H9 (cell line): ENCODE data around the gene PNPLA6. TPM values are rescaled to one million over a fixed set of nuclear protein-coding genes. Genes with fewer than 3 reads are reported as not detected.
A peak's percentile ranks its signal among the peaks of the same experiment; 100 is the strongest.

Experiments used
- DNase-seq: peaks from one replicate; pipeline ENCODE4 v3.0.0-alpha.2; 2017
- H2AFZ ChIP-seq: one replicate; pipeline ENCODE4 v1.6.1; 2013; ENCODE audit warnings: mild to moderate bottlenecking, low read length, control low read depth, moderate library complexity
- H2AK5ac ChIP-seq: 2 replicates; pipeline ENCODE4 v1.6.1; 2013; ENCODE audit warnings: low read length, control low read depth, mixed read lengths; ENCODE audit not compliant: insufficient read length
- H2BK120ac ChIP-seq: one replicate; pipeline ENCODE4 v1.6.1; 2013; ENCODE audit warnings: low read depth, mild to moderate bottlenecking, low read length, control low read depth, inconsistent platforms; ENCODE audit not compliant: poor library complexity, severe bottlenecking
- H2BK12ac ChIP-seq: 2 replicates; pipeline ENCODE4 v1.6.1; 2013; ENCODE audit warnings: low read length, control low read depth, mixed read lengths, low read depth; ENCODE audit not compliant: insufficient read length
- H2BK15ac ChIP-seq: 2 replicates; pipeline ENCODE4 v1.6.1; 2013; ENCODE audit warnings: low read depth, low read length, control low read depth
- H2BK20ac ChIP-seq: one replicate; pipeline ENCODE4 v1.6.1; 2013; ENCODE audit warnings: low read depth, mild to moderate bottlenecking, low read length, control low read depth, inconsistent platforms; ENCODE audit not compliant: poor library complexity, severe bottlenecking
- H2BK5ac ChIP-seq: 2 replicates; pipeline ENCODE4 v1.6.1; 2013; ENCODE audit warnings: low read length, control low read depth, mixed read lengths; ENCODE audit not compliant: insufficient read length
- H3K14ac ChIP-seq: 2 replicates; pipeline ENCODE4 v1.6.1; 2013; ENCODE audit warnings: low read length, control low read depth; ENCODE audit not compliant: insufficient read depth
- H3K18ac ChIP-seq: 2 replicates; pipeline ENCODE4 v1.6.1; 2013; ENCODE audit warnings: low read depth, mild to moderate bottlenecking, mixed read lengths, low read length, control low read depth; ENCODE audit not compliant: insufficient read length
- H3K23ac ChIP-seq: 2 replicates; pipeline ENCODE4 v1.6.1; 2013; ENCODE audit warnings: low read length, control low read depth, mixed read lengths, low read depth; ENCODE audit not compliant: insufficient read length
- H3K23me2 ChIP-seq: 2 replicates; pipeline ENCODE4 v1.6.1; 2013; ENCODE audit warnings: low read depth, mild to moderate bottlenecking, mixed read lengths, low read length, control low read depth; ENCODE audit not compliant: insufficient read length, poor library complexity, severe bottlenecking
- H3K27ac ChIP-seq: 2 replicates; pipeline ENCODE4 v1.5.1; 2013; ENCODE audit warnings: low read length, control low read depth, mixed read lengths, low read depth; ENCODE audit not compliant: insufficient read length
- H3K27me3 ChIP-seq: 2 replicates; pipeline ENCODE4 v1.6.1; 2013; ENCODE audit warnings: low read length, control low read depth, inconsistent platforms; ENCODE audit not compliant: insufficient read depth
- H3K4ac ChIP-seq: 2 replicates; pipeline ENCODE4 v1.6.1; 2013; ENCODE audit warnings: low read depth, mild to moderate bottlenecking, control low read depth, inconsistent platforms, low read length, moderate library complexity
- H3K4me1 ChIP-seq: 2 replicates; pipeline ENCODE4 v1.6.1; 2013; ENCODE audit warnings: low read length, control low read depth, inconsistent platforms; ENCODE audit not compliant: insufficient read depth
- H3K4me2 ChIP-seq: 2 replicates; pipeline ENCODE4 v1.6.1; 2013; ENCODE audit warnings: low read length, control low read depth, mixed read lengths; ENCODE audit not compliant: insufficient read length, insufficient read depth
- H3K56ac ChIP-seq: 2 replicates; pipeline ENCODE4 v1.6.1; 2013; ENCODE audit warnings: low read depth, mild to moderate bottlenecking, mixed read lengths, low read length, control low read depth; ENCODE audit not compliant: insufficient read length
- H3K79me1 ChIP-seq: 2 replicates; pipeline ENCODE4 v1.6.1; 2013; ENCODE audit warnings: low read depth, mild to moderate bottlenecking, moderate library complexity, low read length, control low read depth, inconsistent platforms; ENCODE audit not compliant: insufficient read depth, poor library complexity, severe bottlenecking
- H3K79me2 ChIP-seq: 2 replicates; pipeline ENCODE4 v1.6.1; 2013; ENCODE audit warnings: low read length, control low read depth, inconsistent platforms; ENCODE audit not compliant: insufficient read depth
- H3K9ac ChIP-seq: 2 replicates; pipeline ENCODE4 v1.6.1; 2013; ENCODE audit warnings: low read length, control low read depth, mixed read lengths; ENCODE audit not compliant: insufficient read length; ENCODE audit errors: extremely low read depth
- H3K9me3 ChIP-seq: one replicate; pipeline ENCODE4 v1.6.1; 2013; ENCODE audit warnings: low read depth, low read length, inconsistent platforms; ENCODE audit not compliant: control insufficient read depth
- H3T11ph ChIP-seq: one replicate; pipeline ENCODE4 v1.6.1; 2013; ENCODE audit warnings: mild to moderate bottlenecking, low read length, control low read depth, inconsistent platforms
- H4K20me1 ChIP-seq: one replicate; pipeline ENCODE4 v1.6.1; 2013; ENCODE audit not compliant: control insufficient read depth, insufficient read length, insufficient read depth
- H4K5ac ChIP-seq: 2 replicates; pipeline ENCODE4 v1.6.1; 2013; ENCODE audit warnings: low read depth, mild to moderate bottlenecking, mixed read lengths, low read length, control low read depth; ENCODE audit not compliant: insufficient read length
- H4K8ac ChIP-seq: replicated peaks from 2 replicates; pipeline ENCODE4 v1.6.1; 2013; ENCODE audit warnings: low read length, control low read depth, mixed read lengths, low read depth; ENCODE audit not compliant: insufficient read length
- H4K91ac ChIP-seq: 2 replicates; pipeline ENCODE4 v1.6.1; 2013; ENCODE audit warnings: low read depth, mild to moderate bottlenecking, moderate library complexity, mixed read lengths, low read length, control low read depth; ENCODE audit not compliant: insufficient read length
- H3K27ac Mint-ChIP-seq, 3 experiments: 2 replicates in 2 of 3; 3 replicates in 1 of 3; pipeline ENCODE4 v1.8.0; 2020 to 2021; ENCODE audit warnings: mixed read lengths in 3 of 3, mild to moderate bottlenecking in 1 of 3, moderate library complexity in 1 of 3
- H3K27me3 Mint-ChIP-seq: 2 replicates; pipeline ENCODE4 v1.8.0; 2021; ENCODE audit warnings: low read depth, mild to moderate bottlenecking, moderate library complexity, mixed read lengths
- H3K36me3 Mint-ChIP-seq, 3 experiments: 2 replicates in 2 of 3; 3 replicates in 1 of 3; pipeline ENCODE4 v1.8.0; 2020 to 2021; ENCODE audit warnings: low read depth in 3 of 3, mixed read lengths in 3 of 3; ENCODE audit not compliant: insufficient read depth in 1 of 3
- H3K4me1 Mint-ChIP-seq, 2 experiments: 2 replicates each; pipeline ENCODE4 v1.8.0; 2020; ENCODE audit warnings: mixed read lengths in 2 of 2
- H3K4me3 Mint-ChIP-seq, 2 experiments: 2 replicates in 1 of 2; 3 replicates in 1 of 2; pipeline ENCODE4 v1.8.0; 2020 to 2021; ENCODE audit warnings: mild to moderate bottlenecking in 2 of 2, mixed read lengths in 2 of 2, moderate library complexity in 1 of 2
- H3K9me3 Mint-ChIP-seq, 2 experiments: 2 replicates in 1 of 2; 3 replicates in 1 of 2; pipeline ENCODE4 v1.8.0; 2020; ENCODE audit warnings: mild to moderate bottlenecking in 2 of 2, mixed read lengths in 2 of 2, moderate library complexity in 1 of 2
- WGBS: extraction: QIAGEN DNeasy Blood & Tissue Kit; methylation state at CpG from one replicate; pipeline ENCODE4 v1.1.7; 2013; ENCODE audit warnings: missing lambda C conversion rate, low lambda C conversion rate, mixed read lengths; ENCODE audit not compliant: insufficient read length; ENCODE audit errors: extremely low coverage; 5-methylcytosine and 5-hydroxymethylcytosine counted together
- total RNA-seq: library from RNA; stranded (reverse); gene quantifications from 2 replicates; pipeline ENCODE4 v1.2.1, GENCODE V29; 2021
- TF ChIP-seq, protein P1 (sequence below): fragments of 200-600 bp; sonication (generic); conservative IDR thresholded peaks from 3 replicates; pipeline ENCODE4 v1.8.0; 2021; ENCODE audit warnings: antibody characterized with exemption, mild to moderate bottlenecking

PNPLA6 gene
- total RNA-seq, 1 experiment from 2014 or later = 130 TPM

DNA sequence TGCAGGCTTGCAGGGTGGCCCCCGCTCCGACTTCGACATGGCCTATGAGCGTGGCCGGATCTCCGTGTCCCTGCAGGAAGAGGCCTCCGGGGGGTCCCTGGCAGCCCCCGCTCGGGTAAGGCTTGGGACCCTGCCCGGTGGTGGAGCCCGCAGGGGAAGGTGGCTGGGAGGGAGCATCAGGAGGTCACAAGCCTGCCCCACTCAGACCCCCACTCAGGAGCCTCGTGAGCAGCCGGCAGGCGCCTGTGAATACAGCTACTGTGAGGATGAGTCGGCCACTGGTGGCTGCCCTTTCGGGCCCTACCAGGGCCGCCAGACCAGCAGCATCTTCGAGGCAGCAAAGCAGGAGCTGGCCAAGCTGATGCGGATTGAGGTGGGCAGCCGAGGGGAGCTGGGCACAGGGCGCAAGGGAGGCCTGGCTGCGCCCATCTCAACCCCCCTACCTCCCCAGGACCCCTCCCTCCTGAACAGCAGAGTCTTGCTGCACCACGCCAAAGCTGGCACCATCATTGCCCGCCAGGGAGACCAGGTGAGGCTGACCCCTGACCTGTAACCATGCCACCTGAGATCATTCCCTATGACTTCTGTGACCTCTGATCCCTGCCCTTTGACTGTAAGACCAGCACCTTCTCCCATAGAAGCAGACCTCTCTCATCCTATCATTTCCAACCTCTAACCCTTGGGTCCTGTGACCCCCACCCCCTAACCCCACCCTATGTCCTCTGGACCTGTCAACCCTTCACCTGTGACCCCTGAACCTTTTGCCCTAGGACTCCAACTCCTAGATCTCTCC, 7.2 kb downstream of the PNPLA6 start:
- TF ChIP-seq, protein P1, sequence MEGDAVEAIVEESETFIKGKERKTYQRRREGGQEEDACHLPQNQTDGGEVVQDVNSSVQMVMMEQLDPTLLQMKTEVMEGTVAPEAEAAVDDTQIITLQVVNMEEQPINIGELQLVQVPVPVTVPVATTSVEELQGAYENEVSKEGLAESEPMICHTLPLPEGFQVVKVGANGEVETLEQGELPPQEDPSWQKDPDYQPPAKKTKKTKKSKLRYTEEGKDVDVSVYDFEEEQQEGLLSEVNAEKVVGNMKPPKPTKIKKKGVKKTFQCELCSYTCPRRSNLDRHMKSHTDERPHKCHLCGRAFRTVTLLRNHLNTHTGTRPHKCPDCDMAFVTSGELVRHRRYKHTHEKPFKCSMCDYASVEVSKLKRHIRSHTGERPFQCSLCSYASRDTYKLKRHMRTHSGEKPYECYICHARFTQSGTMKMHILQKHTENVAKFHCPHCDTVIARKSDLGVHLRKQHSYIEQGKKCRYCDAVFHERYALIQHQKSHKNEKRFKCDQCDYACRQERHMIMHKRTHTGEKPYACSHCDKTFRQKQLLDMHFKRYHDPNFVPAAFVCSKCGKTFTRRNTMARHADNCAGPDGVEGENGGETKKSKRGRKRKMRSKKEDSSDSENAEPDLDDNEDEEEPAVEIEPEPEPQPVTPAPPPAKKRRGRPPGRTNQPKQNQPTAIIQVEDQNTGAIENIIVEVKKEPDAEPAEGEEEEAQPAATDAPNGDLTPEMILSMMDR = no peak
- Histone ChIP-seq H2BK5ac (no peak overlapping the region), H2BK15ac (no peak overlapping the region), H3K27me3 (no peaks in the 10 kb centered on the region), H3K23ac (no peak overlapping the region), H4K91ac (no peak overlapping the region), H2AFZ (no peak overlapping the region), H3K18ac (no peak overlapping the region), H3K4me1 (no peaks in the 10 kb centered on the region), H2AK5ac (no peak overlapping the region), H3T11ph (no peak overlapping the region), H3K27ac (no peak overlapping the region), H2BK20ac (no peak overlapping the region), H3K23me2 (no peaks in the 10 kb centered on the region), H3K4ac (no peak overlapping the region), H4K8ac (no peak overlapping the region), H3K79me2 (no peaks in the 10 kb centered on the region), H3K9ac (no peak overlapping the region), H4K20me1 (peaks cover 2% of the 10 kb centered on the region), H2BK120ac (no peak overlapping the region), H3K14ac (no peak overlapping the region), H3K9me3 (no peaks in the 10 kb centered on the region), H3K79me1 (no peaks in the 10 kb centered on the region), H3K56ac (no peak overlapping the region), H3K4me2 (no peak overlapping the region), H2BK12ac (no peak overlapping the region), H4K5ac (no peak overlapping the region)
- no peaks in the 10 kb centered on the region for H3K9me3 Mint-ChIP-seq
- H3K27ac Mint-ChIP-seq = peak overlapping the region in 1 of 3 experiments; percentile 39; a peak in 2 of 7 replicates
- WGBS = no CpG with 5 or more reads among the region's 24 CpGs
- H3K4me3 Mint-ChIP-seq = no peak overlapping the region
- DNase-seq = no peak
- H3K36me3 Mint-ChIP-seq = peaks cover 9 to 48% (median 29%) of the 10 kb centered on the region in 3 experiments; a peak in 6 of 7 replicates
- no peaks in the 10 kb centered on the region for H3K27me3 Mint-ChIP-seq
- H3K4me1 Mint-ChIP-seq = no peaks in the 10 kb centered on the region
